ENCODE results near the gene MCEMP1.
A peak's percentile ranks its signal among the peaks of the same experiment; 100 is the strongest.

Gene MCEMP1

DNA sequence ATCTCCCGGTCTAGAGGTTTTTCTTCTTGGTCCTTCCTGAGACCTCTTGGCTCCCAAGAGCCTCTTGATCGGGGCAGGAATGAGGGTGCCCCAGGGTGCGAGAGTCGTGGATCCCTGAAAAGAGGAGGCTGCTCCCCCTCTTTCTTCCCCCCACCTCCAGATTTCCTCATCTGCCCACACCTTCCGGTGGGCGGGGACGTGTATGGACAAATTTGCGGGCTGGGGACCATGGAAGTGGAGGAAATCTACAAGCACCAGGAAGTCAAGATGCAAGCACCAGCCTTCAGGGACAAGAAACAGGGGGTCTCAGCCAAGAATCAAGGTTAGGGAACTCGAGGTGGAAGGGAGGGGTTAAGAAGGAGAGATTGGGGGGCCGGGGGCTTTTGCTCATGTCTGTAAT is at the start of gene MCEMP1:
TSS of gene MCEMP1 (plus strand) at position 237 of the 400 bp plus-strand sequence. CDS start at position 268, 31 bp downstream.
- no peak for DNase-seq (ENCODE audit: low spot score)

DNA sequence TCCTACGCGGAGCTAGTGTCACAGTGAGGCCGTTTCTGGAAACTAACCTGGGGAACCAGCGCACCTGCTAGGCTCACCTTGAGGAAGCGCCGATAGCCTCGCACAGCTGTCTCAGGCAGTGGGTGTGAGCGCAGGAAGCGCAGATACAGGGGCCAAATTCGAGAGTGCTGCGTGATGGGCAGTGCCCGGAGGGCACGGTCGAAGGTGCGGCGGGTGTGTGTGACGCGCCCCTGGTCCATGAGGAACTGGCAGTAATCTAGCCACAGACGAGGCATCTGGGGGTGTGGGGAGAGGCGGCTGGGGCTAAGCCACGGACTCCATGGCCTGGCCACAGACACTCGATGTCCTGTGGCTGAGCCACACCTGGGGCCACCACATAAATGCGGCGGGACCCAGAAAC is 49.7 kb upstream of the MCEMP1 start:
- DNase-seq (ENCODE audit: low spot score), result no peak

DNA sequence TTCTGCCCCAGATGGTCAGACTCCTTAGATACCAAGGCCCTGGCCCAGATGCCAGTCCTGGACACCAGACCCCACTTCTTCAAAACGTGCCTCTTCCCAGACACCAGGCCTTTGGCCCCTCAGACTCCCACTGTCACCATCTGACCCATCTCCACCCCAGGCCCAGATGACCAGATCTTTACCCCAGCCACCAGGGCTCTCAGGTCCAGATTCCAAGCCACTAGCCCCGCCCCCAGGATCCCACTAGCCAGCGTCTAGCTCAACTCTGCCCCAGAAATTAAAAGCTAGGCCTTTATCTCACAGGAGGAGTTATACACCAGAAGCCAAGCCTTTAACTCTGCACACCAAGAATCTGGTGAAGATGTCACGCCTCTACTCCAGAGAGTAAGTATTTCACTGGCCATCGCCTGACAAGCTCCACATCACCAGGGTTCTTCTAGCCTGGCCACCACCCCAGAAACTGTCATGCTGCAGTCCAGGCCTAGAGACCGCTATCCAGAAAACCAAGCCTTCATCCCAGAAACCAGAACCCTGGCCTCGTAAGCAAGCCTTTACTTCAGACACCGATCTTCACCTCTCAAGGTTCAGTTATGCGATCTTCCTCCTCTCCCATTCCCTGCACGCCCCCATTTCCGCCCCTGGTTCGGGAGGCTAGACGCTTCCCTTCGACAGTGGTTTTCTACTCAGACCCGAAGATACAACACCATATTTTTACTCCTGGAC is 48.1 kb upstream of the MCEMP1 start:
- DNase-seq (ENCODE audit: low spot score), result no peak

DNA sequence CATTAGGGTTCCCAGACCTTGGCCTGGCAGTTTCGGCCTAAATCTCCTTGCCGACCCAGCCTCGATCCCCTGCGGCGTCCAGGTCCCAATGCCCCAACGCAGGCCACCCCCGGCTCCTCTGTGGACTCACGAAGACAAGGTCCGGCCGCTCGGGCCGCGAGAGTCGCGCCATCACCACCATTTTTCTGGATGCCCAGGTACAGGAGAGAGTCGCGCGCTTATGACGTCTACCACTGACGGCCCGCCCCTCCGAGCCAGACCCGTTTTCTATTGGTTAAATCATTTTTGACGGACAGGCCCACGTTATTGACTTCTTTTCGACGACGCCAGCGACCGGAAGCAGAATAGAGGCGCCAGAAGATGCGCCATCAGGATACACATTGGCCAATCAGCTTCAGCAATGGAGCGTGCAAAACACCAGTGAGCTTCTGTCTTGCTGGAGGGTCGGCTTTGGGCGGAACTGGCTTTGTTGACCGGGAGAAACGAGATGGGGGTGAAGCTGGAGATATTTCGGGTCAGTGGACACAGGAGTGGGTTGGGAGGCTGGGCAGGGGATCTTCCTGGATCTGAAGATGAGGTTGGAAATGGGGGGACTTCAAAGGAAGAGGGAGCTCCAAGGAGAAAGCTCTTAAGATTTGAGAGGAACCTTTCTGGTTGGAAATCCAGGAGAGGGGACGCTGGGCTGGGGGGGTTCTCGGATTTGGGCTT is 47.4 kb upstream of the MCEMP1 start, which contains the start of the genes PET100 and XAB2:
TSS of gene PET100 (plus strand) at position 447 of the 708 bp plus-strand sequence. CDS start at position 488, 41 bp downstream.
TSS of gene XAB2 (minus strand) at position 199 of the 708 bp plus-strand sequence. CDS start at position 181, 18 bp downstream.
- peak; percentile 99 for DNase-seq (ENCODE audit: low spot score)

DNA sequence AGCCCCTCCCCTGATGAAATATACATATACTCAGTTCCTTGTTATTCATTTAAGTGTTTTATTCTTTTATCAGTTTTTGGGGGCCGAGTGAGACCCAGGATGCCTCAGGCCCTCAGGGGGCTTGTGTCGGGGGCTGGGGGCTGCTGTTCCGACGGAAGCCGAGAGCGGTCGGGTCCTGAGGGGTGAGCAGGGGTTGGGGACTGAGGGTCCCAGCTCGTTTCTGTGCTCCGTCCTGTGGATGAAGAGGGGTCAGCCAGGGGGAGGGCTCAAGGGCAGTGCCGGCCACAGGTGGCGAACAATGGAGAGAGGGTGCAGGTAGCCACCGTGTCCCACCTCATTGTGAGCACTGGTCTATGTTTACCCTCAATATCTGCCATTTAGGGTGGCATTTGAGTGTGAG is 45.3 kb upstream of the MCEMP1 start:
- DNase-seq (ENCODE audit: low spot score), result no peak

- DNase-seq (ENCODE audit: low spot score), result no peak
Observed at GRCh38 chr19:7632340-7633203, 44.3 kb upstream of the MCEMP1 start.

- DNase-seq (ENCODE audit: low spot score), result no peak
Observed at GRCh38 chr19:7633698-7634097, 43.2 kb upstream of the MCEMP1 start, which contains the start of gene PCP2. TSS of gene PCP2 (minus strand) at chr19:7633719. CDS start at chr19:7633457, 262 bp downstream.

- DNase-seq (ENCODE audit: low spot score), result no peak
Observed at GRCh38 chr19:7635670-7636069, 41.2 kb upstream of the MCEMP1 start.

GRCh38 chr19:7636317-7636690 is 40.6 kb upstream of the MCEMP1 start:
- no peak for DNase-seq (ENCODE audit: low spot score)

DNA sequence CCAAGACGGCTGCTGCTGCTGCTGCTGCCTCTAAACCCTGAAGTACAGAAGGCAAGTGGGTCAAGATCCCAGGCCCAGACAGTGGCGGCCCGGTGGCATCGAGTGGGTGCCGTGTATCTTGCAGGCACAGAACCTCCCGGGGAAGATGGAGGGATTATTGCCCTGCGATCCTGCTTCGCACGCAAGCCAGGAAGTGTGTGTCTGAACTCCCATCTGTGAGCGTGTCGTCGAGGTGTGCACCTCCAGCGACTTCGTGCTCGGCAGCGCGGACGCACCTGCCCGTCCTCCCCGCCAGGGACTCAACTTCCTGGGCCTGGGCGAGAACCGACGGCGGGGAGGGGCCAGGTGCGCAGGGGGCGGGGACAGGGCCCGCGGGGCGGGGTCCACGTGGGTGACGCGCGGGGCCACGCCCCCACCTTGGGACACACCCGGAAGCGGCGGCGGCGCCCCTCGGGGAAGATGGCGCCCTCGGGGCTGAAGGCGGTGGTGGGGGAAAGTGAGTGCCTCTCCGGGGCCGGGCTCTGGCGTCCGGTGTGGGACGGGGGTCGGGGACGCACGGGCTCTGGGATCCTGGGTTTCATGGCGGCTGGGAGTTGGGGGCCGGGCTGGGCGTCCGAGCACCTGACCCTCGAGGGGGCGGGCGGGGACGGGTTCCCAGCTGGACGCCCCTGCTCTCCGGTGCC is 40.1 kb upstream of the MCEMP1 start, which contains the start of gene STXBP2:
TSS of gene STXBP2 (plus strand) at position 420 of the 683 bp plus-strand sequence. CDS start at position 460, 40 bp downstream.
- DNase-seq (ENCODE audit: low spot score), result peak; percentile 70

DNA sequence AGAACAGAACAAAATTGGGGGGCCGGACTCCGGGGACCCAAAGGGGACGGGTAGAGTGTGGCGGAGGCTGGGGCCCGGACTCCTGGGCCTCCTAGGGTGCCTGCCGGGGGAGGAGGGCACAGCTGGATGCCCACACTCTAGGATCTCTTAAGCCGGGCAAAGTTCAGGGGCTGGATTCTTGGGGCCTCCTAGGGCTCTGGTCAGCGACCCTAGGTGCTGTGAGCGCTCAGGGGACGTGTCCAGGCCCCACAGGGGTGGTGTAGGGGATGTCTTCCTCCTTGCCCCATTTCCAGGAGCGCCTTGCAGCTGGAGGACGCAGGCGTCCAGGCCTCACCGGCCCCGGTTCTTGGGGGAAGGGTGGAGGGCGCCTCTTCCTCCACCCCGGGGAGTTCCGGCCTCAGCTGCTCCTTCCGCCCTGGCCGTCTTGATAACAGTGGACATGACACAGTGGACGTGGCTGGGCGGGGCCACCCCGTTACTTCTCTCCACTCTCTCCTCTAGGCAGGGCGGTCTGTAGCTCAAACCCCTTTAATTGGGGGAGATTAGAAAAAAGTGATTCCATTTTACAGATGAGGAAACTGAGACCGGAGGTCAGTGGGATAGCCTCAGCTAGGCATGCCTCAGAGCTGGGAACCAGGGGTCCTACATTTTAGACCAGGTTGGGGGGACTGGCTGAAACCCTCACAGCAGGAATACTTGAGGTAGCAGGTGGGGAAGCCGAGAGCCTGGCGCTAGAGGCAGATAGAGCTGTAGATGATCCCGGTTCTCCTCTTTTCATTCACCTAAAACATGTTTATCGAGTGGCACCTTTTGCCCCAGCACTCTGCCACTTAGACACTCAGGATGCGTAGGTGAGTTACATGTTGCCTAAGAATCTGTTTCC is 39.3 kb upstream of the MCEMP1 start:
- no peak for DNase-seq (ENCODE audit: low spot score)

DNA sequence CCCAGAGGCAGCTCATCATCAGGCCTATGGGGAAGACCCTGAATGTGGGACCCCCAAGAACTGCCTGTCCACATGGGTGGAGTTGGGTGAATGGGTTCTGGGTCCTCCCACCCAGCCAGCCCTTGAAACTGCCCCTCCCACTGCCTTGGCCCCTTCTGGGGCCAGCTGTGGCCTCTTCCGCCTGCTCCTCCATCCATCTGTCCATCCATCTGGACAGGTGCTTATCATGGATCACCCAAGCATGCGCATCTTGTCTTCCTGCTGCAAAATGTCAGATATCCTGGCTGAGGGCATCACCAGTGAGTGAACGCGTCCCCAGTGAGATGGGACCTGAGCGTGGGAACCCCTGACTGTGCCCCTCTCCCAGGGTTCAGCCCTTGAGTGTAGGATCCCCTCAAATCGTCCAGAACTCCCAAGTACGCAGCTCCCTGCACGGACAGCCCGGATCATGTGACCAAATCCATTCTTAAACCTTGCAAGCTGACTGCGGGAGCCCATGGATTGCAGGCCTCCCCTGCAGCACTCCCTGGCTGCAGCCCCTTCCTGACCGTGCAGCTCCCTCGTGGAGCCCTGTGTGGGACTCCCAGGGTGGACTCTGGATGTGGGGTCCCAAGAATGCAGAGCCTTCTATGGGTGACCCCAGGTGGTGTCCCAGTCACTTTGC is 38.0 kb upstream of the MCEMP1 start:
- no peak for DNase-seq (ENCODE audit: low spot score)

DNA sequence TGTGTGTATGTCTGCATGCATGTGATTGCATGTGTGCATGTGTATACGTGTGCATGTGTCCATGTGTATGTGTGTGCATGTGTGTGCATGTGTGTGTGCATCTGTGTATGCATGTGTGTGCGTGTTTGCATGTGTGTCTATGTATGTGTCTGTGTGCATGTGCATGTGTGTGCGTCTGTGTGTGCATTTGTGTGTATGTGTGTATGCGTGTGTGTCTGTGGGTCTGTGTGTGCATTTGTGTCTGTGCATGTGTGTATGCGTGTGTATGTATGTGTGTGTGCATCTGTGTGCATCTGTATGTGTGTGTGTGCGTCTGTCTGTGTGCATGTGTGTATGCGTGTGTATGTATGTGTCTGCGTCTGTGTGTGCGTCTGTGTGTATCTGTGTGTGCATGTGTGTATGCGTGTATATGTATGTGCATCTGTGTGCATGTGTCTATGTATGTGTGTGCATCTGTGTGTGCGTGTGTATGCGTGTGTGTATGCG is 37.0 kb upstream of the MCEMP1 start:
- no peak for DNase-seq (ENCODE audit: low spot score)

- DNase-seq (ENCODE audit: low spot score), result no peak
Observed at GRCh38 chr19:7640803-7641202, 36.1 kb upstream of the MCEMP1 start.

DNA sequence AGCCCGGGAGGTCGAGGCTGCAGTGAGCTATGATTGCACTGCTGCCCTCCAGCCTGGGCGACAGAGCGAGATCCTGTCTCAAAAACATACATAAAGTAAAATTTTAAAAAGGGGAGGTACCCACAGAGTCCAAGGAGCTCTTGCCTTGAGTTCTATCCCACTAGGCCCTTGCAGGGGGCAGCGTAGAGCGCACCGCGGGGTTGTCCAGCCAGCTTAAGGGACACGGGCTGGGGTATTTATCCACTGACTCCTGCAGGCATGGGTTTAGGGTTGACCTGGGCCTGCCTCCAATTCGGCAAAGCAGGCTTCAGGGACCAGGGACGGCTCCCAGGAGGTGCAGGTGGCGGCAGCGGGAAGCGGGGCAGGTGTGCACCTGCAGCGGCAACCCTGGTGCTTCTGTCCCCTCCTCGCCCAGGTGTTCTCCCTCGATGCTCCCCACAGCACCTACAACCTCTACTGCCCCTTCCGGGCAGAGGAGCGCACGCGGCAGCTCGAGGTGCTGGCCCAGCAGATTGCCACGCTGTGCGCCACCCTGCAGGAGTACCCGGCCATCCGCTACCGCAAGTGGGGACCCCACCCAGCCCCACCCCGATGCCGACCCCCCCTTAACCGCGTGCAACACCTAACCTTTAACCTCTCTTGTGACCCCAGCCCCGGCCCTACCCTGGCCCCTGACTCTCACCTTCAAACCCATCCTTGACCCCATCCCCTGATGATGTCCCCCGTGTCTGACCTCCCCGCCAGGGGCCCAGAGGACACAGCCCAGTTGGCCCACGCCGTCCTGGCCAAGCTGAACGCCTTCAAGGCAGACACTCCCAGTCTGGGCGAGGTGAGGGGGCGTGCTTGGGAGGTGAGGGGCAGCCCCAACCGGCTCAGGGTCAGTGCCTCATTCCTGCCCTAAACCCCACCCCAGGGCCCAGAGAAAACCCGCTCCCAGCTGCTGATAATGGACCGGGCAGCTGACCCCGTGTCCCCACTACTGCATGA is 35.3 kb upstream of the MCEMP1 start:
- DNase-seq (ENCODE audit: low spot score), result no peak

DNA sequence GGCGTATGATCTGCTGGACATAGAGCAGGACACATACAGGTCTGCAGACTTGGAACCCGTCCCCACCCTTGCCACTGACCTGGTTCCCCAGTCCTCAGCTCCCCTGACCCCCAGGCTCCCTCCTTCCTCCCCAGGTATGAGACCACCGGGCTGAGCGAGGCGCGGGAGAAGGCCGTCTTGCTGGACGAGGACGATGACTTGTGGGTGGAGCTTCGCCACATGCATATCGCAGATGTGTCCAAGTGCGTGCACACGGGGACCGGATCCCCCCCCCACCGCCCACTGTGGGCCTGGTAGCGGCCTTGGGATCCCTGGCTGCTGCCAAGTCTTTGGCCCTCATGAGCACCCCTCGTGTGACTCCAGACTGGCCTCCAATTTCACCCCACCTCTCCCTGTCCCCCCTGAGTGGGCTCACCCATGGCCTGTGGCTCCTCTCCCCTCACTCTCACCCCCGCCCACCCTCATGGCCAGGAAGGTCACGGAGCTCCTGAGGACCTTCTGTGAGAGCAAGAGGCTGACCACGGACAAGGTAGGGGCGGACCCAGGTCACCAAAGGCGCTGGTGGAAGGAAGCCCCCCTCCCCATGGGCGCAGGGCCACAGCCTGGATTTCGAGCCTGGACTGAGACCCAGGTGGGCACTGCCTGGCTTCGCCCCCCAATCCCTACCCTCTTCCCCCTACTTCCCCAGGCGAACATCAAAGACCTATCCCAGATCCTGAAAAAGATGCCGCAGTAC is 34.4 kb upstream of the MCEMP1 start:
- DNase-seq (ENCODE audit: low spot score), result no peak

GRCh38 chr19:7643031-7643415 is 33.9 kb upstream of the MCEMP1 start:
- no peak for DNase-seq (ENCODE audit: low spot score)

Measured in COLO829 (cell line).